Nucleus accumbens (tissue), 56 donors: ENCODE measurements around the gene TAGLN3.

Experiments used
- DNase-seq, 56 donors: peaks; one replicate each; lab custom pipeline; 2025; lab: John Stamatoyannopoulos, UW

TAGLN3 gene

DNA sequence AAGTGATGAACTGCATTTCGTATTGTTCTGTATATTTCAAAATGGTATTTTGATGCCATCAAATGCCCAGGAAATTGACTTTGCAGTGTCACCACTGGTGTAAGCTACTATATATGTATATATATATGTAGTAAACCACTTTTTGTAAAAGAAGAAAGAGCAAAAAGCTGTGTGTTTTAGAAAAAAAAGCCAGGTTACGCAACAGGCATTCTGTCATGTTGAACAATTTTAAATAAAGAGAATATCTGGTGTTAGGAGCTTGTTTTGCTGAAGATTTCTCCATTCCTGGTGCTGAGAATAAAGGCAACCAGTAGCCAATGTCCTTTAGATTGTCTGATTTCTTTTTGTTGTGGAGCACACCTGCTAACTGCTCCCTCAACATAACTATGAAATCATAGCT lies 23.6 kb upstream of the TAGLN3 start:
- no peak for DNase-seq

DNA sequence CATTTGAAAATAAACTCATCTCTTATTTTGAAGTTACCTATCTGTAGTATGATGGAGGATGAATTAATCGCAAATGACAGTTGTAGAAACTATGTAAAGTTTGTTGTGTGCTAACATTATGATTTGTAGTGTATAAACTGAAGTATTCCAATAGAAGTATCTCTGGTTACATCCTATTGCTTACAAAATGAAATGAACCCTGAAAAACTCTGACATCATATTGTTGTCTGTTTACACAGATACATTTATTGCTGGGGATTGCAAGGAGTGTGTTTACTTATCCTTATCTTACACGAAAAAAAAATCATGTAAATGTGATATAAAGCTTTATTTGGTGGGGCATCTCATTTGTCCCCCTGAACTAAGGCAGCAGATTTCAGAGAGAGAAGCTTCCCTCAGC lies 22.5 kb upstream of the TAGLN3 start:
- DNase-seq: no peak

GRCh38 chr3:111978583-111979433 lies 19.9 kb upstream of the TAGLN3 start, which contains the start of gene ABHD10:
Gene ABHD10 (plus strand): TSS chr3:111979026. CDS start chr3:111979062, 36 bp downstream.
- DNase-seq: peak; percentile 19 to 98 (median 92)

DNA sequence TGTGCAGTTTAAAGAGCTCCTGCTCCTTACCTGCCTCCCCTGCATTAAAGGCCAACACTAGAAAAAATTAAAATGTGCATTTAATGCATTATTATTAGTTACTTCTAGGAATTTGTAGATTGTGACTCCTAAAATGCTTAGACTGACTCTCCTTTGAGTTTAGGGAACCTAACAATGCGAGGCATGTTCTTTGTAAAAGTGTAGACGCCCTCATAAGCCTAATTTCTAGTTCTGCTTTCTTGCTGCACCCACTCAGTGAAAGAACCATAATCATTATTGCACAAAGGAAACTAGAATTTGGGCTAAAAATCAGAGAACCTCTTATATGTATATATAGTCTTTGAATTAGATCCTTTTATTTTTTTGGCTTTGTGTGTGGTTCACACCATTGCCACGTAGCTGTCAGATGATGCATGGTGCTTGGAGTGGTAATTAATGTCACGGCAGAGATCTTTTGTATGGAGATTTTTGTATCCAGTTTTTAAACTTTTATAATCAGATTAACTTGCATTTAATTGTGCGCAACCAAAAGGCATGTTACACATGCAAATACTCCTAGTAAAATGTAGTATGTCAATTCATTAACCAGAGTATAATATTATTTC lies 19.2 kb upstream of the TAGLN3 start:
- DNase-seq: no peak

- peak in 1 of 56 donors; percentile 9 for DNase-seq
These were observed 17.8 kb upstream of the TAGLN3 start for GRCh38 chr3:111980716-111981456.

- DNase-seq: no peak
These were observed 17.3 kb upstream of the TAGLN3 start for GRCh38 chr3:111981457-111981763.

DNA sequence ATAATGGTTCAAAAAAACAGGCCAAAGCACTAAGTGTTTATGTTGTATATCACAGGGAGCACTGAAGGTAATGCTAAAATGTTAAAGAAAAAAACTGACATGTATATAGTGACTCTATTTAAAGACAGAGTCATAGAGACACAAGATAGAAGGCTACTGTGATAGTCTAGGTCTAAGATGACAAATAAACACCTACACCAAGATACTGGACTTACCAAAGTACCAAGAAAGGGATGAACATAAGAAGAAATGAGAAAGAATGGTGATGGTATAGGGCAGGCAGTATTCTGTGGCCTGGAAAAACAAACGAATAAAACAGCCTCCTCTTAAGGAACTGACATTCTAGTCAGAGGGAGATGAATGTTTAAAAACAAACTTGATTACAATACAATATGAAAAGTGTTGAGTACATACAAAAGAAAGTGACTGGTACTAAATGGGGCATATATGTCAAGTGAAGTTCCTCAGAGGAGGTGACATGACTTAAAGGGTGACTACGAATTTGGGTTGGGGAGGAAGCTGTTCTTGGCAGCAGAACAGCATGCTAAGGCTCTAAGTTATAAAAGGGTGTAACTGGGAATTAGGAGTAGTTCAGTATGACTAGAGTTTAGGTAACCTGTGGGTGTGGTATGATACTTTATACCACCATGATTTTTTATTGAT lies 14.0 kb upstream of the TAGLN3 start:
- no peak for DNase-seq

DNA sequence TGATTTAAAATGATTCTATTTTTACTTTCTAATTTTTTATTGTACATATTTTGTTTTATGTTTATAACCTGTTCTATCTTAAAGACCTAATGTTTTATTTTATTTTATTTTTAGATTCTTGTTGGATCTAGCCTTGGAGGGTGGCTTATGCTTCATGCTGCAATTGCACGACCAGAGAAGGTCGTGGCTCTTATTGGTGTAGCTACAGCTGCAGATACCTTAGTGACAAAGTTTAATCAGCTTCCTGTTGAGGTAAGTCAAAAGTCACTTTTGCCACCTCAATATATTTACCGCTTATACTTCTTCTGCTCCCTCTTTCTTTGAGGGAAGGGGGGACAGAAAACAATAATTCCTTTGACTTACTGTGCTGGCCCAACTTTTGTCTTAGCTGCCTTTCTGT lies 11.9 kb upstream of the TAGLN3 start:
- no peak for DNase-seq

DNA sequence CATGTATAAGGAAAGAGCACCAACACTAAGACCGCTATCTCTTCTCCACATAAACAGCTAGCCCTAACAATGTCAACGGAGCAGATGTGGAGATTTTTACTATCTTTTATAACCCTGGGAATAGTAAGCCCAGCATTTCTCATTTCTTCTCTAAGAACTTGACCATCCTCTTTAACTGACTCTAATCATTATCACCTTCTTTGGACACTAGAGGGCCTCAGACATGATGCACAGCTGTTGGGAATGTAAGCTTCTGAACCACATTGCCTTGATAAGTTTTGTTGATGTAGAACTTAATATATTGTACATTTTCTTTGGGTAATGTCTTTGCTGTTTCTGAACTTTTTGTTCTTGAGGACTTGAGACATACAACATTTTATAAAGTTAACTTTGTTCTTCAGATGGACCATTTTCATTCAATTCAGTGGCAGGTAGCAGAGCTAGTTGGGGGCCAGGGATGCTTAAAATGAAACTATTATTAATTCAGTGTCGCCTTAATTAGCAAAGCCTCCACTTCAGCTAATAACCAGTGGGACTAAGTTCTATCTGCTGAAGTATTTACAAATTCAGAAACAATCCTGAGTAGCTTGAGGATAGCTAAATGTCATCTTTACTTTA lies 9.6 kb upstream of the TAGLN3 start:
- no peak for DNase-seq

DNA sequence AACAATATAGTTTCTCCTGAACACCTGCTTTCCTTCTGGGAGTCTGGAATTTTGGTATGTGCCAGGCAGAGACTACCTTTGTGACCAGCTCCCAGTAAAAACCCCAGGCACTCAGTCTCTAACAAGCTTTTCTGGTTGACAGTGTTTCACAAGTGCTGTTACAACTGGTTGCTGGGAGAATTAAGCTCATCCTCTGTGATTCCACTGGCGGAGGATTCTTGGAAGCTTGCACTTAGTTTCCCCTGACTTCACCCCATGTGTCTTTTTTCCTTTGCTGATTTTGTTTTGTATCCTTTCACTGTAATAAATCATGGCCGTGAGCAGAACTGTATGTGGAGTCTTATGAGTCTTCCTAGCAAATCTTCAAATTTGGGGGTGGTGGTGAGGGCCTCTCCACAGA lies 5.7 kb upstream of the TAGLN3 start:
- DNase-seq: no peak

GRCh38 chr3:111999484-112000324 lies 982 bp downstream of the TAGLN3 start:
- peak in 8 of 56 donors; percentile 15 to 63 (median 45) for DNase-seq

DNA sequence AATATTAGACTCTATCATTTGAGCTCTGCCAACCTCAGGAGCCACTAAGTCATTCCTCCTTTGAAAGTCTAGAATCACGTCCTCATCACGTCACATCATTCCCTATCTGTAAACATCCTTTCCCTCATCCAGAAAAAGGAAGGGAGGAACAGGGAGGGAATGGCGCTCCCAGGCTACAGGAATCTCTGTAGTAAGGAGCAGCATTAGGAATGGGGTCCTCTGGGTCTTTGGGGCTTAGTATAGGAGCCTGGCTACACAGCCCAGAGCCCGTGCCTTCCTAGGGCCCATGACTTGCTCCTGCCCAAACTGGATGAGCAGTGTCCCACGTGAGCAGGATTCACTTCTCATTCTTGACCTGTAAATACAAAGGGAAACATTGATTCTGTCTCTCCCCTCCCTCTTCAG lies 1.6 kb downstream of the TAGLN3 start:
- DNase-seq: peak in 3 of 56 donors; percentile 9 to 36 (median 35)

DNA sequence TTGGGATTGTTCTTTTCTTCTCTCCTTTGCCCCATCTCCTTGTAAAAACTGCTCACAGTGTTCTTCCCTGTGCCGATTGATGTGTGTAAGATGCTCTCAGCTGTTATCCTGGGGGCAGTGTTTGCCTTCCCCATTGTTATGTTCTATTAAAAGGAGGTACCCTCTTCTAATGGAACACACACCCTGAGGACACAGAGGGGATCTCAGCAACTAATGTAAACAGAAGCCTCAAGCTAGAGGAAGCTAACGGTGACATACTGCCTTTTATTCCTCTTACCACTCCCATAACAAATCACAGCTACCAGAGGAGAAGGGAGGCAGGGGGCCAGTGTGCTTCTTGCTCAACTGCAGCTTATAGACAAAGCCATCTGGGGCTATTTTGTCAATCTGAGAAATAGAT lies 2.2 kb downstream of the TAGLN3 start:
- no peak for DNase-seq

DNA sequence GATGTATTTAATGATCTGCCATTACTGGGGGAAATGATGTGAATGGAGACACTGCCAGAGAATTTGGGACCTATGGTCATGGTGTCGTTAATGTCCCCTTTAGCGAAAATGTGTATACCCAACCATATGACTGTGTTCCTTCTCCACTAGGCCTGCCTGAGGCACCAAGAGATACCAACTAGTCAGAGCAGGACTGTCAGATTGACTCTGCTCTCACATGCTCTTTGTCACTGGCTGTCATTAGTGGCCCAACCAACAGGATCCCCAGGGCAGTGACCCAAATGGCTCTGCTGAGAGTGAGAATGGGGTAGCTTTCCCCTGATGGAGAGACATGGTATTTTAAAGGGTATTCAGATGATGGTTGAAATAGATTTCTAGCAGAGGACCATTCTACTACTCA lies 2.8 kb downstream of the TAGLN3 start:
- no peak for DNase-seq

DNA sequence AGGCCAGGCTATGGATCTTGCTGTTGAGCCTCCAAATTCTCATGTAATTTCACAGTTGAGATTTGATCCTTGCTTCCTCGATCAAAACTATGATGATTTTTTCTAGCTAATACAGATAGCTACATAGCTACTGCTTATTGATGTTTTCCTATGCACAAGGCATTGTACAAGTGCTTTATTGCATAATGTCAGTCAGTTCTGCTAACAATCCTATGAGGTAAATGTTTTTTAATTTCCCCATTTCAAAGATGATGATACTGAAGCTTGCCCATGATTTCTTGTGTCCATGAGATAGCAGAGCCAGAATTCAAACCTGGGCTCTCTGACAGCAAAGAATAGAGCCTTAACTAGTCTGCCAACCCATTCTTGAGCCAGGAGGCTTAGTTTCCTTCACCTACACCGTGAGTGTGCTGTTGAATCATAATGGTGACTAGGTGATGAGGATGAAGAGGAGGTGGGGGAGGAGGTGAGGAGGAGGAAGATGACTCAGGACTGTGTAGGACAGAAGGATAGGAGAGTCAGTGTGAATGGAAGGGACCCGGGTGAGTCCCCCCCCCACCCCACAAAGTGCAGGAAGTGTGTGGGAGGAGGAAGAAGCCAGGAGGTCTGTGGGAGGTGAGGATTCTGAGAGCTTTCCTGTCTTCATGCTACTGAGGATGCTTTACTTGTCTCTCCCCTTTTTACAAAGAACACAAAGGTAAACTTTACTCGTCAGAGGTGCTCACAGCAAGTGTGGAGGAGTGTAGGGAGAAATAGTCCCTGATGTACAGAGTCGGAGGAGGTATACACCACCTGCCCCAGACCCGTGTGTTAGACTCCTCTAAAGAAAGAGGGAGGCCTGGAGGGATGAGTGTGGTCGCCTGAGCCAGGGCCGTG lies 3.6 kb downstream of the TAGLN3 start:
- peak in 26 of 56 donors; percentile 12 to 68 (median 33) for DNase-seq

- DNase-seq: no peak
These were observed 4.8 kb downstream of the TAGLN3 start for GRCh38 chr3:112003321-112004080.

DNA sequence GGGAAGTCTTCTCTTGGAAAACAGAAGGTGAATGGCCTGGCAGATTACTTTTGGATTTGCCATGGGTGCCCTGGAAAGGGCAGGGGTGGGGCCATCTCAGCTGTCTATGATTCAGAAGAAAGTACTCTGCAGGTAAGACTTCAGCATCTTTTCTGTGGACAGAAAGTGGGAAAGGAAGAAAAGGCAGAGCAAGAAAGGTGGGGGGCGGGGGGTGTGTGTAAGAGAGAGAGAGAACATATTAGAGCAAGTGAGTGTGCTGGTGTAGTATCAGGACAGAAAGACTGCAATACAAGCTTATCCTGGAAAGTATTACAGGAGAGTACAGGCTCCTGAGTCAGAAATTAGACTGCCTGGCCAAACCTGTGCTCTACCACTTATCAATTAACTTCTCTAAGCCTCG lies 5.5 kb downstream of the TAGLN3 start:
- DNase-seq: no peak

- no peak for DNase-seq
These were observed 5.9 kb downstream of the TAGLN3 start for GRCh38 chr3:112004669-112005068.
